Stimulated activated naive CD8-positive, alpha-beta T cell treated with anti-CD3 and anti-CD28 coated beads, Interleukin-15, amount 100 ng/mL, for 72 hours (primary cell): ENCODE results near the gene ODAD2.

Source experiments
- ATAC-seq: fragments of 150-1000 bp; cut with Tn5 transposase; 2 replicates; pipeline ENCODE4 v1.10.0; 2021; ENCODE audit warnings: mild to moderate bottlenecking, moderate library complexity
- DNase-seq, 2 donors: peaks; one replicate each; pipeline ENCODE4 v3.0.0; 2021 to 2022
- H3K27ac Mint-ChIP-seq, 2 donors: one replicate each; pipeline ENCODE4 v1.8.0; 2022; ENCODE audit warnings: mild to moderate bottlenecking in 2 of 2, mixed read lengths in 2 of 2, moderate library complexity in 2 of 2
- H3K27me3 Mint-ChIP-seq: one replicate; pipeline ENCODE4 v1.8.0; 2022; ENCODE audit warnings: mixed read lengths
- H3K4me1 Mint-ChIP-seq: one replicate; pipeline ENCODE4 v1.8.0; 2022; ENCODE audit warnings: mild to moderate bottlenecking, mixed read lengths
- H3K4me3 Mint-ChIP-seq, 2 donors: one replicate each; pipeline ENCODE4 v1.8.0; 2022; ENCODE audit warnings: mild to moderate bottlenecking in 2 of 2, mixed read lengths in 2 of 2, moderate library complexity in 1 of 2
- H3K9me3 Mint-ChIP-seq, 2 donors: one replicate each; pipeline ENCODE4 v1.8.0; 2022; ENCODE audit warnings: mixed read lengths in 2 of 2

The ODAD2 gene

DNA sequence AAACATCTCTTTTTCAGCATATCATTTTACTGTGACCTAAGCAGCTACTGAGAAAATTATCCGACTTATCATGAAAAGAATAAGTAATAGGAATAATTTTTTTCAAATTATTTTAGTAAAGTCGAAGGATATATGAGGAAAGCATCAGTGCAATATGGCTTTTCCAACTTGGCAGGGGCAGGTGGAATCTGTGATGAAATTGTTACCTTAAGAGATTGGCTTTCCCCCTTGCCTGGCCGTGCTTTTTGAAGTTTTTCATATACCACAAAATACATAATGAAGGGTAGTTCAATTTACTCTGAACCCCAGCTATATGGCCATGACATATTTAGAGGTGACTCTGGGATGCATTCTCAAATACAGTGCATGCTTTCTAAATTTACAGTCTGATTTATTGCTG, 166.1 kb downstream of the ODAD2 start:
- DNase-seq (no peak), ATAC-seq (no peak)
- H3K4me1 Mint-ChIP-seq = no peaks in the 10 kb centered on the region
- no peaks in the 10 kb centered on the region for H3K9me3 Mint-ChIP-seq
- no peaks in the 10 kb centered on the region for H3K27me3 Mint-ChIP-seq
- H3K27ac Mint-ChIP-seq = no peak overlapping the region
- H3K4me3 Mint-ChIP-seq = no peak overlapping the region

DNA sequence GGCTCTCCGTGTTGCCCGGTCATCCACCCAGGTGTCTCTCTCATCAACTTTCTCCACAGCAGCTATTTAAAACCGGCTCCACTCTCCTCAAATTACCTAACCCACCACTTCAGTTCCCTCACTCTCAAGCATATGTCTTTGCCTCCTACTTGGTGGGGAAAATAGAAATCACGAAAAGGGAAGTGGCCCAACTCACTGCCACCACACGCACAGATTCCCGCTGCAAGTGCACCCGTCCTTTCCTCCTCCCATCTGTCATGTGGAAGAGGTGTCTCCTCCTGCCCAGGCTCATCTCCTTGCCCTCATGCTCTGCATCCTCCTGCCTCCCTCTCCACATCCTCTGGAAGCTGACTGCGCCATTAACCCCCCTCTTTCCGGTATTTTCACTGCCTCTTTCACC, 172.5 kb downstream of the ODAD2 start:
- ATAC-seq = no peak
- DNase-seq = no peak
- H3K4me3 Mint-ChIP-seq = no peak overlapping the region
- H3K27me3 Mint-ChIP-seq = no peaks in the 10 kb centered on the region
- H3K9me3 Mint-ChIP-seq = no peaks in the 10 kb centered on the region
- H3K27ac Mint-ChIP-seq = no peak overlapping the region
- H3K4me1 Mint-ChIP-seq = no peaks in the 10 kb centered on the region

DNA sequence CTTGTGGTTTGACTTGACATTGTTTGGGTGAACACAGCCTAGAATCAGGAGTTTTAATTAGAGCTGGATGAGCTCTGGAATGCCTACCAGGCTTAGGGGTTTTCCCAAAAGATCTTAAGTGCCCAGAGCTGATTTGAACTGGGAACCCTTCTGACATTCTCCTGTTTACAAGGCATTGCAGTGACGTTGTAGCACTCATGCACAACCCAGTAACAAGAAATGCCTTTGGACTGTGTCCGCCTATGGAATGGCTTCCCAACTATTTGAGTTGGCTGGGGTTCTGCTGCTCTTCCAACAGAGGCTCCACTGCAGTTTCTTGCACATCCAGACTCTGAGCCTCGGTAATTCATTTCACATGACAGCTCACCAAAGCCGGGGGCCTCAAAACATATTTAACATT, 176.6 kb downstream of the ODAD2 start:
- DNase-seq (no peak), ATAC-seq (no peak)
- no peaks in the 10 kb centered on the region for H3K9me3 Mint-ChIP-seq
- no peaks in the 10 kb centered on the region for H3K4me1 Mint-ChIP-seq
- H3K27me3 Mint-ChIP-seq = peaks cover 8% of the 10 kb centered on the region
- no peak overlapping the region for H3K4me3 Mint-ChIP-seq
- no peak overlapping the region for H3K27ac Mint-ChIP-seq

DNA sequence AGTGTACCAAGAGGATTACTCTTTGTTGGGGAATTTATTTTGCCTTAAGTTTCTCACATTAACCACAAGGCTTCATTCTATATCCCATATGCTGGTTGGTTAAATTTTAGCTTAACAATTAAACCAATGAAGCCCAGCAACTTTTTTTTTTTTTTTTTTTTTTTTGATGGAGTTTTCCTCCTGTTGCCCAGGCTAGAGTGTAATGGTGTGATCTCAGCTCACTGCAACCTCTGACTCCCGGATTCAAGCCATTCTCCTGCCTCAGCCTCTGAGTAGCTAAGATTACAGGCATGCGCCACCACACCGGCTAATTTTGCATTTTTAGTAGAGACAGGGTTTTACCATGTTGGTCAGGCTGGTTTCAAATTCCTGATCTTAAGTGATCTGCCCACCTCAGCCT, 178.2 kb downstream of the ODAD2 start:
- ATAC-seq (no peak), DNase-seq (no peak)
- peaks cover 8% of the 10 kb centered on the region for H3K27me3 Mint-ChIP-seq
- no peak overlapping the region for H3K27ac Mint-ChIP-seq
- no peaks in the 10 kb centered on the region for H3K9me3 Mint-ChIP-seq
- no peak overlapping the region for H3K4me3 Mint-ChIP-seq
- no peaks in the 10 kb centered on the region for H3K4me1 Mint-ChIP-seq

DNA sequence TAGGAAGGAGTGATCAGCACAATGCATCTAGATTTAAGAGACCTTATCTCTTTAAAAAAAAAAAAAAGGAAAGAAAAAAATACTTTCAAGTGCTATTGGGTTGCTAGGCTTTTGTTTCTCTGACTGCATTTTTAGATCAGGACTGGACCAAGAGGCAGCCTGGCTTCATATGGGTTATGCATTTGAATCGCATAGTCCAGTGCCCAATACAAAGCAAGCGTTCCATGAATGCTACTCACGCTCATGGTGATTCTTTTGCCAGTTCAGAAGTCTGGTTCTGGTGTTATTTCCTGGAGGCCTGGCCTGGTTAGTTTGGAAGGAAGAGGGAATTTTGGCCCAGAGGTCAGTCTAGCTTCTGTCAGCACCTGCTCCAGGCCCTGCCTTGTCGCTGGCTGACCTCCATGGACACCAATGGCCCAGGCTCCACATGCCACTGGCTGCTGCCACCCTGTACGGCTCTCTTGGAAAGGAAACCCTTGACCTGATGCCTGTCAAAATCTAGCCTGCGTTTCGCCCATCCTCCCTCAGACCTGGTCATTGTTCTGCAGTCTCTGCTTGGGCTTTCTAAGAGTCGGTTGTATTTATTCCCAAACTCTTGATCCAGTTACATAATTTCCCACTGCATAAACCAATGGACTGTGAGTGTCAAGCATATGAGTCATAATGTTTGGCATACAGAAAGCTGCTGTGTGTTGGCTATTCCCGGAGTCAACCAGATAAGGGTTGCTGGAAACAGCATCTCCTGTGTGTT, 178.9 kb downstream of the ODAD2 start:
- Mint-ChIP-seq H3K27me3 (peaks cover 8% of the 10 kb centered on the region), H3K9me3 (no peaks in the 10 kb centered on the region), H3K4me1 (no peaks in the 10 kb centered on the region), H3K27ac (no peak overlapping the region), H3K4me3 (no peak overlapping the region)
- ATAC-seq (no peak), DNase-seq (no peak)

DNA sequence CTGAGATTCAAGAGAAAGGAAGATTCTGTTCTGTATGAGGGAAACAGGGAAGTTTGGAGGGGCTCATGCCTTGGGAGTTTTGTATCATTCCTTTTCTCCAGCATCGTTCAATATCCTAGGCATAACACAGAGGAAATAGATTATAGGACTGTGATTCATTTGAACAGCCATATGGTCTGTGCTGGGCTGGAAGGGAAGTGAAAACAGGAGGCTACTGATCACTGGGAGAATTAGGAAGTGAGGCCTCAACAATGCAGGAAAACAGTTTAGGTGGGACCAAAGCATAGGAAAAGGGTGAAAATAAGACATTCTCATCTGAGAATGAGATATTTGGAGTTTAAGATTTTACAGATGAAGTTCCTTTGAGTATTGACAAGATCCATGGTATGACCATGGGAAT, 182.6 kb downstream of the ODAD2 start:
- Mint-ChIP-seq H3K27me3 (peaks cover 8% of the 10 kb centered on the region), H3K9me3 (no peaks in the 10 kb centered on the region), H3K27ac (no peak overlapping the region), H3K4me3 (no peak overlapping the region), H3K4me1 (no peaks in the 10 kb centered on the region)
- no peak for DNase-seq
- ATAC-seq = no peak

DNA sequence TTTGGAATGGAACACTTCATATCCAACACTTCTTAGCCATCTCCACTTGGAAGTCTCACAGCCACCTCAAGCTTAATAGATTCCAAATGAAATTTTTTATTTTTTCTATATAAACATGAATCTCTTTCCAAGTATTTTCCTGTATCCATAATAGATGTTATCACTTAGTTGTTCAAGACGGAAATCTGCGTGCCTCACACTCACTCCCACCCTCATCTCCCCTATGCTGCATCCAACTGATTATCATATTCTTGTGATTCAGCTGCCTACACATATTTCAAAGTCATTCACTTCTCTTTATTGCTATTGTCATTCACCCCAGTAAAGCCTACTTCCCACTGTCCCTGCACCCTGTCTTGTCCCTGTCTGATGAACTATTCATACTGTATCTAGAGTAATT, 183.0 kb downstream of the ODAD2 start:
- DNase-seq (no peak), ATAC-seq (no peak)
- Mint-ChIP-seq H3K27ac (no peak overlapping the region), H3K27me3 (peaks cover 8% of the 10 kb centered on the region), H3K9me3 (no peaks in the 10 kb centered on the region), H3K4me1 (no peaks in the 10 kb centered on the region), H3K4me3 (no peak overlapping the region)

DNA sequence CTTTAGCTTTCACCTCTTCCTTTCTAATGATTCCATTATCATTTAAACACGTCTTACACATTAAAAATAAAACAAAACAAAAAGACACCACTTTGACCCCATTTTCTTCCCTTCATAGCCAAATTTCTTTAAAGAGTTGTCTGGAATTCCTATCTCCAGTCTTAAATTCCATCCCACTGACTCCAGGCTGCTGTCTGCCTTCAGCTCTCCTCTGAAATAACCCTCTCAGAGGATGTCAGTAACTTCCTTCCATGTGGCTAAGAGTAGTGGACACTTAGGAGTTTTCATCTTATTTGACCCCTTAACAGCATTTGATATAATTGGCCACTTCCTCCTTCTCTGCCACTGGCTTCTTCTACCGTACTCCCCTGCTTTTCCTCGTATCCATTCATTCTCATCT, 183.6 kb downstream of the ODAD2 start:
- no peaks in the 10 kb centered on the region for H3K4me1 Mint-ChIP-seq
- H3K9me3 Mint-ChIP-seq = no peaks in the 10 kb centered on the region
- no peak overlapping the region for H3K4me3 Mint-ChIP-seq
- DNase-seq (no peak), ATAC-seq (no peak)
- no peak overlapping the region for H3K27ac Mint-ChIP-seq
- peaks cover 8% of the 10 kb centered on the region for H3K27me3 Mint-ChIP-seq

DNA sequence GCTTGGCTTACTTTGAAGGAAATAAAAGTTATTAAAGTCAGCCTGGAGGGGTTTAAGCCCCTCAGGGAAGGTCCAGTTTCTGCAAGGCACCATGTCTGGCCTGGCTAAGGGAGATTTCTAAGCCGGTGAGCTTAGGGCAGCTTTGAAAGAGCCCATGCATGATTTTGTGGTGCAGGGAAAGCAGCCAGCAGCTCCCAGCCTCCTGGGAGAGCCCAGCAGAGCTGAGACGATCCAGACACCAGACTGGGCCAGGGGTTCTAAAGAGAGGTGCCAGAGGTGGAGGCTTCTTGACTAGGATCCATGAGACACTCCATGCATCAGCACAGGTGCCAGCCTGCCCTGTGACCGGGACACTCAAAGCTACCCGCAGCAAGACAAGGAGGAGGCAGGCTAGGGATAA, 193.7 kb downstream of the ODAD2 start:
- no peak for ATAC-seq
- peaks cover 44% of the 10 kb centered on the region for H3K27me3 Mint-ChIP-seq
- no peaks in the 10 kb centered on the region for H3K9me3 Mint-ChIP-seq
- no peak for DNase-seq
- H3K4me3 Mint-ChIP-seq = no peak overlapping the region
- no peaks in the 10 kb centered on the region for H3K4me1 Mint-ChIP-seq
- no peak overlapping the region for H3K27ac Mint-ChIP-seq

DNA sequence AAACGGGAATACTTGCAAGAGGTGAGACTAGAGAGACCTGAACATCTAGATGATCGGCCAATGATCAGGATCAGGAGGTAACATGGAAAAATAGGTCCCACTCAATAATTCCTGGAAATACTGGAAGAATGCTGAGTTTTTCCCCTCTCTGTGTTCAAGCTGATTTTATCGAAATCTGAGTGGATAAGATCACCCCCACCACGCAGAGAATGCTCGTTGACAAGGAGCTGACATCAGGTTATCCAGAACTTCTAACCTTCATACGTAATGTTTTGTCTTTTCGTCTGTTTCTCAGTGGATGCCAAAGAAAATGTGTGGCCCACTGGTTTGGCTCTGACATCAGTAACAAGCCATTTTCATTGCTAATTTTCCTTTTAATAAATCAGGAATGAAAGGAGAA, 194.7 kb downstream of the ODAD2 start:
- no peak overlapping the region for H3K27ac Mint-ChIP-seq
- peaks cover 55% of the 10 kb centered on the region for H3K27me3 Mint-ChIP-seq
- H3K4me3 Mint-ChIP-seq = no peak overlapping the region
- no peaks in the 10 kb centered on the region for H3K4me1 Mint-ChIP-seq
- H3K9me3 Mint-ChIP-seq = no peaks in the 10 kb centered on the region
- DNase-seq = no peak
- no peak for ATAC-seq

DNA sequence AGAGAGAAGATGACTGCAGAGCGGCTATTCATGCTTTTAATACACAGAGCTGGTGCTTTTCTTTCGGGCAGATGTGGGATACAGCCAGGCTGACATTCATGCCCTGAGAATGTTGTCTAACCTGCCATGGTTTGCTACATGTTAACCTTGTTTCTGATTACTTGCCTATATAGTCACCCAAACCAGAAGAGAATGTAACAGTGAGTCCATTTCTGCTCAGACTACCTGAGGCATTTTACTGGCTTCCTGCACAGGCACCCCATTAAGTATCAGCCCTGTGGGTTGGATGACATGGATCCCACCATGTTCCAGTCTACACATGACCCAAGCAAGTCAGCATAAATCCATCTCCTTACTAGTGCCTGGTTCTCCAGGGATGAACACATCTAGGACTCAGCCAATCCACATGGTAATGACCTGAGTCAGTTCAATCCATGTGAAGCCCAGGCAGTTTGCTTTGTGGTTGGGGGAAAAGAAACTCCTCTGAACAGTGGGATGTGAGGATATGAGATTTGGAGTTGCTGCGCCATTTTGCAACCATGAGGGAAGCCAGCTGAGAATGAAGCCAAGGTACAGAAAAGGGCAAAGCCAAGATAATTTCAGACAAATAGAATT, 197.6 kb downstream of the ODAD2 start:
- Mint-ChIP-seq H3K27ac (no peak overlapping the region), H3K27me3 (peaks cover 55% of the 10 kb centered on the region), H3K4me1 (no peaks in the 10 kb centered on the region), H3K4me3 (no peak overlapping the region), H3K9me3 (no peaks in the 10 kb centered on the region)
- ATAC-seq (no peak), DNase-seq (no peak)

DNA sequence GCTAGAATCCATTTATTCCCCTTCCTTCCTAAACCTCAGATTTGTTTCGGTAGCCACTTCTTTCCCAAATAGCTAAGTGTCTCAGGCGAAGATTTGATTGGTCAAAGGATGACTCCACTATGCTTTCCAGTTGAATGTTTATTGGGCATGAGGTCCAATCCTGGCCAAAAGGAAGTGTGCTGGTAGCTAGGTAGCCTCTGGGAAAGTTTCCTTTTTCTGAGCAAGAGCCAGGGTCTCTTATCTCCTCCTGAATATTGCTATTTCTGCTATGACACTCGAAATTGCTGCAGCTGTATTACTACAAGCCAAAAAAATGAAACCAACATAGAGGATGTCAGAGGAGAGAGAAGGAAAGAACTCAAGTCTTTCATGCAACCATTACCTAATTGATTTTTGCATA, 199.8 kb downstream of the ODAD2 start:
- H3K27ac Mint-ChIP-seq = no peak overlapping the region
- H3K4me3 Mint-ChIP-seq = no peak overlapping the region
- H3K27me3 Mint-ChIP-seq = peaks cover 45% of the 10 kb centered on the region
- peaks cover 0 to 5% of the 10 kb centered on the region in 2 donors for H3K9me3 Mint-ChIP-seq
- DNase-seq = no peak
- H3K4me1 Mint-ChIP-seq = no peaks in the 10 kb centered on the region
- no peak for ATAC-seq

DNA sequence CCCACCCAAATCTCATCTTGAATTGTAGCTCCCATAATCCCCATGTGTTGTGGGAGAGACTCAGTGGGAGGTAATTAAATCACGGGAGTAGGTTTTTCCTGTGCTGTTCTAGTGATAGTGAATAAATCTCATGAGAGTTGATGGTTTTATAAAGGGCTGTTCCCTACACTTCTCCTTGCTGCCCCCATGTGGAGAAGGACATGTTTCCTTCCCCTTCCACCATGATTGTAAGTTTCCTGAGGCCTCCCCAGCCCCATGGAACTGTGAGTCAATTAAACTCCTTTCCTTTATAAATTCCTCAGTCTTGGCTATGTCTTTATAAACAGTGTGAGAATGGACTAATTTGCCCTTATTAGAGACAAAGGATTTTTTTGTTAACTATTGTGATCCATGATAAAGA, 204.7 kb downstream of the ODAD2 start:
- Mint-ChIP-seq H3K4me1 (no peaks in the 10 kb centered on the region), H3K27me3 (peaks cover 37% of the 10 kb centered on the region), H3K9me3 (peaks cover 0 to 7% of the 10 kb centered on the region in 2 donors), H3K27ac (no peak overlapping the region), H3K4me3 (no peak overlapping the region)
- ATAC-seq = no peak
- no peak for DNase-seq

DNA sequence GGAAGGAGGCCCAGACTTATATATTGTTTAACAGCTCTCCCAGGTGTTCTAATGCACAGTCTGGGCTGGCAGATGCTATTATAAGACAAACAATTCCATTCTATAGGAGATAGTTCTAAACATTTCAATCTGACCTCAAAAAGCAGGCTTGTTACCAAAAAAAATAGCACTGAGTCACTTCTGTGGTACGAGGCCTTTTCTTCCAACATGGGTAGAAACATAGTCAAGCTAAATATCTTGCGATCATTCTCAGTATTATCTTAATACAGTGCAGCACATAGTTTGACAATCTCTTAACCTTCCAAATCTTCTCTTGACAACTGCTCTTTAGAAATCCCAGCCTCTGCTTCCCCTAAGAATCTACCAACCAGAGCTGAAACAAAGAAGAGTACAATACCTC, 206.7 kb downstream of the ODAD2 start:
- Mint-ChIP-seq H3K9me3 (peaks cover 0 to 7% of the 10 kb centered on the region in 2 donors), H3K4me1 (no peaks in the 10 kb centered on the region), H3K27me3 (peaks cover 36% of the 10 kb centered on the region), H3K4me3 (no peak overlapping the region), H3K27ac (no peak overlapping the region)
- DNase-seq (no peak), ATAC-seq (no peak)

DNA sequence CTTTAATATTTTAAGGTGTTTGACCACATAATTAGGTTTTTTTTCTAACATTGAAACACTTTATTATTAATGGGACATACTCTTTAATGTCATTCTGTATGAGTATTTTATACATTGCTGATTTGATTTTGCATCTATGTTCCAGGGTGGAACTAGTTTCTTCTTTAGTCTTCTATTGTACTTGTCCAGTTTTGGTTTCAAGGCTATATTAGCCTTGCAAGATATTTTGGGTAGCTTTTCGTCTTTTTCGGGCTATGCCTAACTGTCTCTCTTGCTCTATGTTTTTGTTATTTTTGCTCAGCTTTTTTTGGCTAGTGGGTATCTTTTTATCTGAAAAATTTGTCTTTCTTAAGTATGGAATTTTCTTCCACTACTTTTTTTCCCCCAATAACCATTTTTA, 214.6 kb downstream of the ODAD2 start:
- Mint-ChIP-seq H3K4me3 (no peak overlapping the region), H3K27ac (no peak overlapping the region), H3K9me3 (peaks cover 9% of the 10 kb centered on the region in 2 donors), H3K27me3 (peaks cover 40% of the 10 kb centered on the region), H3K4me1 (peaks cover 5% of the 10 kb centered on the region)
- ATAC-seq = no peak
- DNase-seq = no peak

DNA sequence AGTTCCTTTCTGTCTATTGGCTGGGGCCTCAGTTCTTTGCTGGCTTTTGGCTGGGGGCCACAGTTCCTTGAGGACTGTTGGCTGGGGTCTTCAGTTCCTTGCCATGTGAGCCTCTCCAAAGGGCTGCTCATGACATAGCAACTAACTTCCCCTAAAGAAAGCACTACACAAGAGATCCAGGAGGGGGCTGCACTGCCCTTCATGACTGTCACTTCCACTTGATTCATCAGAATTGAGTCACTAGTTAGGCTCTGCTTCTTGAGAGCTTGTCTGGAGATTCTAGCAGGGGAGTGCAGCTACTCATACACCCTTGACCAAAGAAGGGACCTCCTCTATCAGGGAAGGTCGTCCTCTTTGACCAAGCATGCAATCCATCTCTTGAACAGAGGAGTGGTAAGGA, 215.2 kb downstream of the ODAD2 start:
- Mint-ChIP-seq H3K9me3 (peaks cover 9% of the 10 kb centered on the region in 2 donors), H3K27ac (no peak overlapping the region), H3K27me3 (peaks cover 39% of the 10 kb centered on the region), H3K4me3 (no peak overlapping the region), H3K4me1 (peaks cover 5% of the 10 kb centered on the region)
- ATAC-seq (peak; percentile 94), DNase-seq (peak; percentile 37 to 41)
